Measurements from ENCODE around the gene RNF166. TPM values are rescaled to one million over a fixed set of nuclear protein-coding genes. Genes with fewer than 3 reads are reported as not detected.

RNF166 gene
- 16.5 and 18.5 TPM in 2 replicates for total RNA-seq (2014; rRNA removed; shearing (Covaris generic))

DNA sequence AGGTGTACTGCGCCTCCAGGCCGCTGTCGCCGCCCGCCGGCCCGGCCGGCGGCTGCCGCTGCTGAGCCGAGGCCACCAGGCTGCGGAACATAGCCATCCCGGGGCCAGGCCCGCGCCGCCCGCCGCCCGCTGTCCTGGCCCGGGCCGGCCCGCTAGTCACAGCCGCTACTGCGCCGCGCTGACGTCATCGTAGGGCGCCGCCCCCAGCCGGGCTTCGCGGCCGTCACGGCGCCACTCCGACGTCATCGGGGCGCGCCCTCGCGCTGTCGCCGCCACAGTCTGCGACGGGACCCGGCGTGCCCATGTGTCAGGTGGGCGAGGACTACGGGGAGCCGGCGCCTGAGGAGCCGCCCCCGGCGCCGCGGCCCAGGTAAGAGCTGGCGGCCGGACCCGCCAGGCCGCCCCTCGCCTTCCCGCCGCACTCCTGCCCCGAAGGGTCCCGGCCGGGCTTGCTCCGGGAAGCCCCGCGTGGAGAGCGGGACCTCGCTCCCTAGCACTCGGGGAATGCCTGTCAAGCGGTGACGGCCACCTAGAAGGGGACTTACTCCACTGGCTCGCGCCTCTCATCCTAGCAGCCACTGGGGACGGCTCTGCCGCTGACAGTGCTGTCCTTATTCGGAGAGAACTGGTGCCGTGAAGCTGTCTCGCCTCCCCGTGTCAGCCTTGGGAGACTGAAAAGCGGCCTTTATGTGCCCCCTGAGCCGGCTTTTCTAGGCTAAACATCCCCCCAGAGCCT, at the start of gene RNF166, which contains the start of gene CTU2:
Gene RNF166, minus strand, starts transcription at position 180 of the 736 bp plus-strand sequence. Its CDS starts 83 bp downstream, at position 97.
Gene CTU2, plus strand, starts transcription at position 275 of the 736 bp plus-strand sequence. Its CDS starts 28 bp downstream, at position 303.
- peak; percentile 92 for DNase-seq (ENCODE audit: low read depth)

DNA sequence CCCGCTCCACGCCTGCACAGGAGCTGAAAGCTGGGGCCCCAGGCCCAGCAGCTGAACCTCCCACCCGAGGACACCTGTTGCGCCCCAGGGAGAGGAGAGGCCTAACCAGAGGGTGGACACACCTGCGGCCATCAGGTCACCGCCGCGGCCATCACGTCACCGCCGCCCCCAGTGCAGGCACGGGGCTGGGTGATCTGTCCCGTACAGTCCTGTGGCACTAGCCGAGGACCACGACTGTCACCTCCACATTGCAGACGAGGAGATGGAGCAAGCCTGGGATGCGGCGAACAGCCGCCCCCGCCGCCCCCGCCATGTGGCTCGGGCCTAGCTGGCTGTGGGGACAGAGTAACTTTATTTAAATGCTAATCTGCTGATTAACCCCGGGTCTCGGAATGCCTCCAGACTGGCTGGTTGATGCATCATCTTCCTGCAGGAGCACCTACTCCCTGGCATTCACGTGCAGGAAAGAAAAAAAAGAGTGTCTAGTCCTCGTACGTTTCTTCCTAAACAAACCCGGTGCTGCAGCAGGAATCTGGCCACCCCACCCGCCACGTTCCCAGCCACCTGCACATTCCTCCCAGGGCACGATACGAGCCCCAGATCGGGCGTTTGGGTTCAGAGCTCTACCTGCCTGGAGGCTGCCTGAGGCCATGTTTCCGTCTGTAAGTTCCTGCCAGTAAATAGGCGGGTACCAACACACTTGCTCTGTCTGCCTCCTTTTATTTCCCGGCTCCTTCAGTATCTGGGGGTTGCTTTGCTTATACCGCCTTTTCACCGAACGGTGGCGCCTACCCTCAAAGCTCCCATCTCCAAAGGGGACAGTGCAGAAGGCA, 48.9 kb upstream of the RNF166 start:
- peak; percentile 53 for DNase-seq (ENCODE audit: low read depth)

DNA sequence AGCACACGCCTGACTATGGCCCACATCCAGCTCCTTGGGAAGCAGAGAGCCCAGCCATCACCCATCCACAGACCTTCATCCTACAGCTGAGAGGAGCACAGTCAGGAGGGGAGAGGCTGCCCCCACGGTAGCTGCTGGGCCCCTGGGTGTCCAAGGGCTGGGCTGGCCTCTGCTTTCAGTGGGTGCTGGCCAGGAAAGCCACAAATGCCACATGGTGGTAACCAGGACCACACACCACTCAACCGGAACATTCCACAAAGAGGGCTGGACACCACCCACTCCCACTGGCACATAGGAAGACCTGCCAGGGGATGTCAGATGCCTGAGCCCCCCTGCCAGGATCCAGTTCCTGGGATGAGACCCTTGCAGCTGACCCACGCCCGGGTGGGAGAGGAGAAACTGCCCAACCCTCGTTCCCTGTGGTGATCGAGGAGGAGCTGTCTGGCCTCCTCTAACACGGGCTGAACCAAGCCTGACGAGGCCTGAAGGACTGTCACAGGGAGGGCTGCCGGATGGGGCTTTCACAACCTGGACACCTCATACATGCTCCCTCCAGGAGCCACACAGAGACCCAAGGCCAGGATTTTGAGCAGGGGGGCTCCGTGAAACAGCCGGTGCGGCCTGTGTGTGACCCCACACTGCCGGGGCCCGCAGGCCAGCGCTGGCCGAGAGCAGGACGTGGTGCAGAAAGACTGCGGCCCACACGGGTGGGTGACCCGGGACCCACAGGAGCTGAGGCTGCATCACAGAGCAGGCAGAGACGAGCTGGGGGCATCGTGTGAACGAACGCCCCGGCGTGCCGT, 48.1 kb upstream of the RNF166 start:
- no peak for DNase-seq (ENCODE audit: low read depth)

DNA sequence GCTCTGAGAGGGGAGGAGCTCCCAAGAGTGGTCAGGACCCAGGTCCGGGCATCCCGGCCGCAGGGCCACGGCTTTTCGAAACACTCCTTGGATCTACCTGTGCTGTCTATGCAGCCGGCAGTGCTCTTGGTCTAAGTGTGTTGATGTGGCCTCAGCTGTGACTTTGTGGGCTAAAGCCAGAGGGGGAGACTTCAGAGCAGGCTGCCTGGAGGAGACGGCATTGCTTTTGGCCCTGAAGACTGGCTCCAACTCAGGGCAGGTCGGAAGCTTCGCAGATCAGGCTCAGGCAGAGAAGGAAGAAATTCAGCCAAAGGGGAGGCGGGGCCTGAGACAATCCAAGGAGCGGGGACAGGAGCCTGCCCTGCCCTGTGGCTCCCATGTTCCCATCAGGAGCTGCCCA, 47.4 kb upstream of the RNF166 start:
- no peak for DNase-seq (ENCODE audit: low read depth)

GRCh38 chr16:88753191-88753590, 47.0 kb upstream of the RNF166 start:
- no peak for DNase-seq (ENCODE audit: low read depth)

GRCh38 chr16:88752386-88753002, 46.3 kb upstream of the RNF166 start:
- DNase-seq (ENCODE audit: low read depth) = no peak

GRCh38 chr16:88750854-88751253, 44.6 kb upstream of the RNF166 start:
- no peak for DNase-seq (ENCODE audit: low read depth)

DNA sequence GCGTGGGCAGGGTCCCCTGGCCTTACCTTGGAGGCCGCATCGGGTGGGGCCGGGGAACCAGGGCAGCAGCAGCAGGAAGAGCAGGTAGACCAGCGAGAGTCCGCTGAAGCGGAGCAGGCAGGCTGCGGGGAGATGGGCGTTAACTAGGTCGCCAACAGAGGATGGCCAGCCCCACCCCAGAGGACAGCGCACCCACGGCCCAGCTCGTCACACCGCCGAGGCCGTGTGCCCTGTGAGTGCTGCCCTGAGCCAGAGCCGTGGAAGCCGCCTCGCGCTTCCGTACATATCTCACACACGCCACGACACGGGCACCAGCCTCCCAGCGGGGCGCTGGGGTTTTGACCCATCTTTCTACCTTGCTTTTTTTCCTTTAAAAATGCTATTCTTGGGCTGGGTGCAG, 43.1 kb upstream of the RNF166 start:
- no peak for DNase-seq (ENCODE audit: low read depth)

DNA sequence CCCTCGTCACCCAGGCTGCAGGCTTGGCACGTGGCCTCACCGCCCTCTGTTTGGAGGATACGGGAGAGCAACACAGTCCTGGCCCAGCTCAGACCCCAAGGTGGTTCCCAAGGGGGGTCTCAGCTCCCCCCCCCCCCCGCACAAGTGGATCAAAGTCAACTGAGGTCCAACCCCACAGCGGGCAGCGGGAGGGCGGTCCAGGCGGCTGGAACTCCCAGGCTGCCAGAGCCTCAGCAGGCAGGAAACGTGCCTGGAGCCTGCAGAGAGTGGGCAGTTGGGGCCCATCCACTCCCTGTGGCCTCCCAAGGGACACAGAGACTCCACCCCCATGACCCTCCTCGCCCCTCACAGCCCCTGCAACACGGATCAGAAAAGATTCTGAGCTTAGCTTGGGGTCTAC, 42.2 kb upstream of the RNF166 start:
- no peak for DNase-seq (ENCODE audit: low read depth)

- DNase-seq (ENCODE audit: low read depth) = peak; percentile 34
These were observed 41.5 kb upstream of the RNF166 start for GRCh38 chr16:88747588-88748301.

DNA sequence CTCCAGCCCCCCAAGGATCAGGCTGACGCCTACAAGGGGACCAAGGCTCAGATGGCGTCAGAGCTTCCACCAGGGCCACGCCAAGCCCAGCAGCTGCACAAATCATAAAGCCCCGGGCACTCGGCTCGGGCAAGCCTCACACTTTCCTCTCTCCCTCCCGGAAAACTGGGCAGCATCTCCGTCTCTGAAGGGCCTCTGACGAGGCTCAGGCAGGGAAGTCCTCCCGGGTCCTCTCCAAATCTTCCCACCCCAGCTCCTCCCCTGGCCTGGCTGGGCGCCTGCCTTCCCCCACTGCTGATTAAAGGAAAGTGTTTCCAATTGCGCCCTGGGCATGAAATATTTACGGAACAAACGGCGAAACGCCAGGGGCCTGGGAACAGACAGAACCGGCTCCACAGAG, 40.3 kb upstream of the RNF166 start:
- no peak for DNase-seq (ENCODE audit: low read depth)

GRCh38 chr16:88744577-88745521, 38.6 kb upstream of the RNF166 start:
- DNase-seq (ENCODE audit: low read depth) = no peak

DNA sequence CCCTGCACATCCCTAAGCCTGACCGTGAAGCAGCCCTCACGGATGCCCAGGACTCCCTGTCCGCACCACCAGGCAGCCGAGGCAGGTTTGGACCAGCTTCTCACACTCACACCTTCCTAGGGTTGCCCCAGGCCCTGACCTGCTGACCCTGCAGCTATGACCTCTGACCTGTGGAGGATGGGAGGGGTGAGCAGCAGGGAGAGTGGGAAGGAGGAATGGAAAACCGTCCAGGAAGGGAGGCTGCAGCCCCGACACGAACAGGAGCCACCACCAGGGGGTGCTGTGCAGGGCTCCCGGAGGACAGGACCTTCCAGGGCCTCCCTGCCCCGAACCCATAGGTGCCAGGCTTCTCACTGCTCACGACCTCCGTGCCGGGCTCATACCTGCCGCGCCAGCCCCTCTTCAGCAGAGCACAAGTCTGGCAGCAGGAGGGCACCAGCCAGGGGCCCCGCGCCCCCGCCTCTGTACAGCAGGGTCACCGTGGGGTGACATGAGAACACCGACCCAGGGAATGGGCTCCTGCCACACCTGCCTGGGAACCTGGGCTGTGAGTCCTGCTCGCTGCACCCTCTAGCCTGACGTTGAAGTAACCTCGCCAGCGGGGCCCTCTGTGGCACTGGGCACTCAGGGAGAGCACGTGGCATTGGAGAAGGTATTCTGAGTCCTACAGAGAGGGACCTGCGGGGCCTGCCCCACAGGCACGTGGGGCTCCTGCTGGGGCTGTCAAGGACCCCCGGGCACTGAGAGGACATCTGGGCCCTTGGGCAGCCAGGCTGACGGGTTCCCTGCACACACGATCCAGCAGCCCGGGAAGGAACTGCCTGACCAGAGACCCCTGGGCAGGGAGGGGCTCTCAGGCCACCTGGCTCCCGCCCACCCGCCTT, 37.7 kb upstream of the RNF166 start:
- DNase-seq (ENCODE audit: low read depth) = peak; percentile 61

GRCh38 chr16:88742896-88743605, 36.8 kb upstream of the RNF166 start:
- DNase-seq (ENCODE audit: low read depth) = no peak

DNA sequence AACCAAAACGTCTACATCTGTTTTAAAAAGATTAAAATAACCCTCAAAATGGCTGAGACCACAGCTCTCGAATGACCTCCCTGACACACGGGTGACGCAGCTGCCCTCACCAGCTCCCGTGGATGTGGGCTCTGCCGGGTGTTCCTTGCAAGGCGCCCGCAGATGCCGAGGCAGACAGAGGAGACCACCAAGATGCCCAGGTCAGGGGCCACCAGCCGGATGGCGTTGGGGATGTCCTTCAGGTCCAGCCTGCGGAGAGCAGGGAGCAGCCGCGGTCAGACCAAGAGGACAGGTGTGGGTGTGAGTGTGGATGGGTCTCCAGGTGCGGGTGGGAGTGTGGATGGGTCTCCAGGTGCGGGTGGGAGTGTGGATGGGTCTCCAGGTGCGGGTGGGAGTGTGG, 35.2 kb upstream of the RNF166 start:
- no peak for DNase-seq (ENCODE audit: low read depth)

GRCh38 chr16:88740727-88741055, 34.5 kb upstream of the RNF166 start:
- no peak for DNase-seq (ENCODE audit: low read depth)

DNA sequence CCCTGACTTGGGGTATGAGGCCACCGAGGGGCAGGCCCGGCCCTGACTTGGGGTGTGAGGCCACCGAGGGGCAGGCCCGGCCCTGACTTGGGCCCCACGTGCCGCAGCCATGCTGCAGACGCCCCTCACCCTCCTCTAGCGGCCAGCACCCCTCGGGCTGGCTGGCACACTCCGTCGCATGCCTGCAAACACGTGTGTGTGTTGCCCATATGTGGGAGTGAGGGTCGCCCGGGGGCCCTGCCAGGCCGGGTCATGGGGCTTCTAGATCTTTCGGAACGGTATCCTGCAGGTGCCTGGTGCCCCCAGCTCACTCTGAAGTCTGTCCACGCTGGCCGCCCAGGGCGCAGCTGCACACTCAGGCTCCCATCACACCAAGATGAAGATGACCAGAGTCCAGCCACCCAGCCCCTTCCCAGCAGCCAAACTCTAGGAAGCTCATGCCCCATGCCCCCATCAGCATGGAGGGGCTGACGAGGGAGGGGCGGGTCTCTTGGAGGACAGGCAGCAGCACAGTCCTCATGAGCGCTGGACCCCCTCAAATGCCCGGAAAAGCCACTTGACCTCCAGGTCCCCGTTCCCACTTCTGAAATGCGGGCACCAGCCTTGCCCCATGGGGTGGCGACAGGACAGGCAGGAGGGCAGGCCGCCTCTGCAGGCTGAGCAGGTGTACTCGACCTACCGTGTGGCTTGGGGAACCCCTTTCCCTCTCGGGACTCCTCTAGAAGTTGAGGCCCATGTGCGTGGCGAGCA, 33.9 kb upstream of the RNF166 start:
- DNase-seq (ENCODE audit: low read depth) = no peak

All from Daoy (cell line).